Mucosa of descending colon (tissue), 3 donors: ENCODE results near the gene CATSPER3. TPM values are rescaled to one million over a fixed set of nuclear protein-coding genes. Genes with fewer than 3 reads are reported as not detected.
A peak's percentile ranks its signal among the peaks of the same experiment; 100 is the strongest.

ENCODE experiments used
- ATAC-seq: fragments of 200-7000 bp; cut with Tn5 transposase; one replicate; pipeline ENCODE4 v1.9.1; 2020; ENCODE audit warnings: mild to moderate bottlenecking, moderate library complexity
- DNase-seq, 3 donors: peaks; one replicate each; pipeline ENCODE4 v3.0.0-alpha.2; 2020
- H3K36me3 ChIP-seq: fragments of 200-600 bp; one replicate; pipeline ENCODE4 v1.8.0; 2021; ENCODE audit warnings: low read depth, mild to moderate bottlenecking
- H3K4me1 ChIP-seq: fragments of 200-600 bp; one replicate; pipeline ENCODE4 v1.8.0; 2021; ENCODE audit warnings: low read depth, mild to moderate bottlenecking
- H3K4me3 ChIP-seq: fragments of 200-600 bp; one replicate; pipeline ENCODE4 v1.8.0; 2021; ENCODE audit warnings: mild to moderate bottlenecking
- H3K9me3 ChIP-seq: fragments of 200-600 bp; one replicate; pipeline ENCODE4 v1.8.0; 2021; ENCODE audit warnings: mild to moderate bottlenecking
- CTCF ChIP-seq: fragments of 200-600 bp; IDR thresholded peaks from one replicate; pipeline ENCODE4 v1.8.0; 2022; ENCODE audit warnings: antibody characterized with exemption, mild to moderate bottlenecking
- intact Hi-C, 2 donors: fragments of 100-400 bp; cut with DNase I in 1 of 2; cut with micrococcal nuclease in 1 of 2; formaldehyde crosslinking; loops; one replicate each; pipeline versions ENCODE4 v1.11.0 to v1.11.1; 2022; cut with DNase I, micrococcal nuclease
- total RNA-seq, 3 donors: library from RNA; stranded (reverse); fragmentation: NEBNext Ultra II Directional in 2 of 3; extraction: Animal tissue kit (Norgen Biotek cat#: 25700) in 2 of 3; gene quantifications; one replicate each; pipeline versions ENCODE4 v1.2.1 to v1.2.4, GENCODE V29; 2021 to 2023
- donor health status: DM: no; HTN: no; CAD: no; lungs with moderate emphysema.
- donor health status: DM: no; HTN: no; CAD: no.
- donor health status: DM: no; HTN: yes; CAD: no.

Gene CATSPER3
- total RNA-seq, 3 donors from 2014 or later, result 1.3 to 1.5 (median 1.3) TPM

- Histone ChIP-seq H3K9me3 (no peaks in the 10 kb centered on the region), H3K4me1 (no peaks in the 10 kb centered on the region), H3K4me3 (no peak overlapping the region), H3K36me3 (no peaks in the 10 kb centered on the region)
- no peak for ATAC-seq
- DNase-seq, result no peak
- TF ChIP-seq CTCF, result no peak
- intact Hi-C loops, result no loop called here
These were observed 23.1 kb upstream of the CATSPER3 start for GRCh38 chr5:134944630-134945029.

DNA sequence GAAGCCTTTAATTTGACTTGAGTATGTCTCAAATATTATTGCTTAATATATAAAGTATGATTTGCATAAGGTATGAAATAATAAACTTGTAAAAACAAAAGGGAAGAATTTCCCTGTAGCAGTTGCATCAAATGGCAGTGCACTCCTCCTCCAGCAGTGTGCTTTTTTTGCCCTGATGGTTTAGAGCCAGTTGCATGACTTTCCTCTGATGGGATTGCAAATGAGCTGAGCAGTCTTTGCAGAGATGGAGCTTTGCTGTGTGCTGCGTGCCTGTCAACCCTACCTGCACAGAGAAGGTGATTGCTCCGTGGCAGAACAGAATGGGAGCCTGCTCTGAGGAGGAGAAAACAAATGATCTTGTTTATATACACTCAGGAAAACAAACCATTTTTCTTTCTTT lies 22.7 kb upstream of the CATSPER3 start:
- TF ChIP-seq CTCF, result no peak
- no peak overlapping the region for H3K4me3 ChIP-seq
- DNase-seq, result no peak

DNA sequence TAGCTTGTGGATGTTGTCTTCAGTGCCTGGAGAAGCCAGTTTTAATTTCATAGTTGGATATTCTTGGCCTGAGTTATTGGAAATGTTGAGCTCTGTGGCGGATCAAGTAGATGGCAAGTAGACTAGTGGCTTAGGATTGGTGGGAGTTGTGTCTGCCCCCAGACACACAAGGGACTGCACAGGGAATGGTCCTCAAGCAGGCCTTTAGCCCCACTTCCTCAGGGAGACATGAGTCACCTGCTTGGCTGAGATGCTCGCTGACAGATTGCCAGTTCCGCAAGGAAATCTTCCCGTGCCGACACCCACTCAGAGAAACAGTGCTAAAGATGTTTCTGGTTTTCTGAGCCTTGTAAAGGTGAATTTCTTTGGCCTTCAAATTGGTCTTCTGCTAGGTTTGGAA lies 18.8 kb upstream of the CATSPER3 start:
- intact Hi-C loops, result no loop called here
- Histone ChIP-seq H3K36me3 (no peaks in the 10 kb centered on the region), H3K4me3 (no peak overlapping the region), H3K9me3 (peaks cover 1% of the 10 kb centered on the region), H3K4me1 (no peaks in the 10 kb centered on the region)
- no peak for TF ChIP-seq CTCF
- ATAC-seq (no peak), DNase-seq (no peak)

More for the DNA sequence above, 22.7 kb upstream of the CATSPER3 start:
- intact Hi-C loops, result no loop called here
- no peaks in the 10 kb centered on the region for H3K4me1 ChIP-seq
- no peaks in the 10 kb centered on the region for H3K9me3 ChIP-seq
- ATAC-seq, result no peak
- H3K36me3 ChIP-seq, result no peaks in the 10 kb centered on the region

DNA sequence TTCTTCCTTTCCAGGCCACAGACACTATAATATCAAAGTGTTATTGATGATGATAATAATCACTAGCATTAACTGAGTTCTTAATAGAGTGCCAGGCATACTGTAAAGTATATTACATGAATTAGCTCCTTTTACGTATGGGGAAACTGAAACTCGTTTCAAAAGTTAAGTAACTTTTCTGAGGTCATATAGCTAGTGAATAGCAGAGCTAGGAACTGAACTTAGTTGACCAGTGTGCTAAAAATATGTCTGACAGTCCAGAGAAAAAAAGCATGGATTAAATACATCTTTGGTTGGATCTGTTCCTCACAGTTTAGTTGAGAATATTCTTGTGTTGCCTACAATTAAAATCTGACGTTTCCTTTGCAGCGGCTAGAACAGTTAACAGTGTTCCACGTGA lies 18.4 kb upstream of the CATSPER3 start:
- no peaks in the 10 kb centered on the region for H3K36me3 ChIP-seq
- no peak for ATAC-seq
- peaks cover 5% of the 10 kb centered on the region for H3K9me3 ChIP-seq
- intact Hi-C loops, result no loop called here
- no peaks in the 10 kb centered on the region for H3K4me1 ChIP-seq
- DNase-seq, result no peak
- TF ChIP-seq CTCF, result no peak
- no peak overlapping the region for H3K4me3 ChIP-seq

- TF ChIP-seq CTCF, result no peak
- H3K36me3 ChIP-seq, result no peaks in the 10 kb centered on the region
- H3K4me3 ChIP-seq, result no peak overlapping the region
- ATAC-seq, result peak; percentile 68
- DNase-seq, result no peak
- H3K4me1 ChIP-seq, result no peaks in the 10 kb centered on the region
- intact Hi-C loops, result no loop called here
- H3K9me3 ChIP-seq, result peaks cover 11% of the 10 kb centered on the region
These were observed 9.6 kb upstream of the CATSPER3 start for GRCh38 chr5:134957920-134958608.

DNA sequence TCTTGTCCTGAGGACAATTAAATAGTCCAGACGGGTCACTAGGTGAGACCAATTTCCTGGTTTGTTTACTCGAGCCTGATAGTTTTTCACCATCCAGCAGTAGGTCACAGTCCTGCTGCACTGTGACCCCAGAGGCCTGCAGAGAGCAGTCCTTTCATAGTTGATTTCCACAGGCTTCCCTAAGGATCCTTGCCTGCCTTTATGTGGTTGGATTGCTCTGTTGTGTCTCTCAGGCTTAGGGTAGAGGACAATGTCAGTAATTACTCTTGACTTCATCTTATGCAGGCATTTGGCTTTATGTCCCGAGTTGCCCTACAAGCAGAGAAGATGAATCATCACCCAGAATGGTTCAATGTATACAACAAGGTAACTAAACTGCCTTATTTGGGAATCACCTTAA lies 9.0 kb upstream of the CATSPER3 start:
- H3K4me1 ChIP-seq, result no peaks in the 10 kb centered on the region
- no peaks in the 10 kb centered on the region for H3K36me3 ChIP-seq
- DNase-seq (no peak), ATAC-seq (peak; percentile 51)
- intact Hi-C loops, result no loop called here
- no peak for TF ChIP-seq CTCF
- peaks cover 11% of the 10 kb centered on the region for H3K9me3 ChIP-seq
- H3K4me3 ChIP-seq, result no peak overlapping the region
